GM18511 (cell line): ENCODE results near the gene MIOS.

Experiments
- ATAC-seq: cut with Tn5 transposase; IDR thresholded peaks from one replicate; pipeline ENCODE4 v1.9.1; 2021; ENCODE audit warnings: mild to moderate bottlenecking, moderate library complexity; ENCODE audit not compliant: unreplicated experiment

The MIOS gene

DNA sequence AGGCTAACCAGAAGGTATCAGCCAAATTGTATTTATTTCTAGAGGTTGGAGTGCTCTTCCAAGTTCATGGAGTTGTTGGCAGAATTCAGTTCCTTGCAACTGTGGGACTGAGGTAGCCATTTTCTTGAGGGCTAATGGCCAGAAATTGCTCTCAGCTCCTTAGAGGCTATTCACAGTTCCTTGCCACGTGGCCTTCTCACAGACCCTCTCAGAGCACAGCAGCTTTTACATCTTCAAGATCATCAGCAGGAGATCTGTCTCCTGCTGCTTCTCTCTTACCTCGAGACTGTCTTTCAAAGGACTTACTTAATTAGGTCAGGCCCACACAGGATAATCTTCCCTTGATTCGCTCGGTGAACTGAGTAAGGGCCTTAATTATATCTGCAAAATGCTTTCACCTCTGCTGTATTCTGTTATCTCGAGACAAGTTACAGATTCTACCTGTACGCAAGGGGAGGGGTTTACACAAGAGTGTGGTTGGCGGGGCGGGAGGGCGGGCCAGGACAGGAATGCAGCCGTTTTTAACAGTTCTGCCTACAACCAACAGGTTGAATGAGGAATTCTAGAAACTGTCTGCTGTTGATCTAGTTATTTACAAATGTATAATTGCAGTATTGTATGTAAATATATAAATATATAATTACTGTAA, 15.0 kb downstream of the MIOS start:
- no peak for ATAC-seq

DNA sequence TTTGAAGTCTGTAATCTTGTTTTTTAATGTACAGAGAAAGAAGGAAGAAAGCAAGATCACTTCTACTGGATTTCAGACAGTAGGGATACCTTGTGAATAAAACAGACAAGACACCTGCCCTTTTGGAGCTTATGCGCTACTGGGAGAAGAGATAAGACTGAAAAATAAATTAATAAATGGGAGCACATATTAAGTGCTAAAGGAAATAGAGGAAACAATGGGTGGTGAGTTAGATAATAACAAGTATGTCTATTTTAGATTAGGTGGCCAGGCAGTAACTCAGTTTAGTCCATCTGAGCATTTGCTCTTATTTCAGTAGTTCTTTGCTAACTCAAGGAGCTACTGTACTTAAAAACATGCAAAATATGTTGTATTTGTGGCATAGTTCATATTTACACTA, 15.9 kb downstream of the MIOS start:
- ATAC-seq = no peak

DNA sequence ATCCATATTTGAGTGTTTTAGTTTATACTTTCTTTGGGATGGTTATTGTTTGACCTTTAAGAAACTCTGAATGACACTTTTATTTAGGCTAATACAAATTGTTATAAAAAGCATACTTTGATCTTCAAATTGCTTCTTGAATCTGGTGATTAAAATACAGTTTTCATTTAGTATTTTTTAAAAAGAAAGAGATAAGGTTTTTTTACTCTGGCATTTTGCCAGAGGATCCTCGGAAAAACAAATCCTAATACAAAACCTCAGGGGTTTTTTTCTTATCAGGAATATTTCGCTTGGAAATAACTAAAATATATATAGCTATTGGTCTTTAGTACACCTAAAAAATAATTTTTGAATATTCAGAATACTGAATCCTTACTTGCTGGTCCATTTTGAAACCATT, 17.0 kb downstream of the MIOS start:
- ATAC-seq = no peak

DNA sequence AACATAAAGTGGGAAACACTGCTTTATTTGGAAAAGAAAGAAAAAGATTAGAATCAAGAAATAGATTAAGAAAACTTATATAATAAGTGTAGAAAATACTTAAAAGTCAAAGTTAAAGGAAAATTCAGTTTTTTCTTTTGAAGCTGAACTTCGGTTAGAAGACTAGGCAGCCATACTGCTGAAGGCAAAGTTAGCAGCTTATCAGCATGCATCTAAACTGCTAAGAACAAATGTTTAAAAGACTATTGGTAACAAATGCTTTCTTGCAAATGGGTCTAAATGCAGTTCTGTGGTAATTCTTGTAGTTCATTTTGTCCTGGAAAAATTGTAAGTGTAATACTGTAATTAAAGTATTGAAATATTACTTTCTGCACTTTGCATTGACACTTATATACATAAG, 18.0 kb downstream of the MIOS start:
- ATAC-seq = no peak

DNA sequence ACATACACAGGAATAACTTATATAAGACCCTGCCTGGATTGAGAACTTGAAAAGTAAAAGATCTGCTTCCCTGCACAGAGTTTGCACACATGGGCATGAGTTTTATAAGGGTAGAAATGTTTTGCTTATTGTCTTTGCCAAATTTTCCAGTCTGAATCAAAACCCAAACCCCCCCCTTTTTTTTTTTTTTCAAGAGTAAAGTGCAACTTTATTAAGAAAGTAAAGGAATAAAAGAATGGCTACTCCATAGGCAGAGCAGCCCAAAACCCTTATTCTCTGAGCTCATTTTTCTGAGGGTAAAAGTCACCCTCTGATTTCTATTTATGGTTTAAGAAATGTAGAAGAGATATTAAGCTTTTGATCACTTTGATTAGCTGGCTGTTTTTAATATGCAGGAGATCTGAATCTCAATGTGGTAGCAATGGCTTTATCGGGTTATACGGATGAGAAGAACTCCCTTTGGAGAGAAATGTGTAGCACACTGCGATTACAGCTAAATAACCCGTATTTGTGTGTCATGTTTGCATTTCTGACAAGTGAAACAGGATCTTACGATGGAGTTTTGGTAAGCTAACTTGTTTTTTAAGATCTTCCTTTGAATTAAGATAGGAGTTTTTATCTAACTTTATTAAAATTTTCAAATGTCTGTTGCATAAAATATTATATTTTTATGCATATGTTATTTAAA, 18.7 kb downstream of the MIOS start:
- no peak for ATAC-seq

DNA sequence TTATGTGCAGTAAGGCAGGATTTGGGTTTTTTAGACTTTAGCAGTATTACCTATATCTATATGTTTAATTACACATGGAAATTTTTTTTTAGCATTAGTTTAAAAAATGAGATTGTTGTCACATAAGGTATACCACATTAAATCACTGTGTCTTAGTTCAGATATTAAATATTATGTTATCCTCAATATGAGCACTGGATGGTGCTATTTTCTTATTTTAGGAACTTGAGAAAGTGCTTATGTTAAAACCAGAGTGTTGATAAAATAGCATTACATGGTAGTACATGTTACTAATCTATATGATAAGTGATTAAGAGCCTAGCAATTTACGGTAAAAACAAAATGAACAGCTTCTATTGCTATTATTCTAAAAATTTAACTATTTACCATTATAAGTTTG, 28.8 kb downstream of the MIOS start:
- no peak for ATAC-seq

DNA sequence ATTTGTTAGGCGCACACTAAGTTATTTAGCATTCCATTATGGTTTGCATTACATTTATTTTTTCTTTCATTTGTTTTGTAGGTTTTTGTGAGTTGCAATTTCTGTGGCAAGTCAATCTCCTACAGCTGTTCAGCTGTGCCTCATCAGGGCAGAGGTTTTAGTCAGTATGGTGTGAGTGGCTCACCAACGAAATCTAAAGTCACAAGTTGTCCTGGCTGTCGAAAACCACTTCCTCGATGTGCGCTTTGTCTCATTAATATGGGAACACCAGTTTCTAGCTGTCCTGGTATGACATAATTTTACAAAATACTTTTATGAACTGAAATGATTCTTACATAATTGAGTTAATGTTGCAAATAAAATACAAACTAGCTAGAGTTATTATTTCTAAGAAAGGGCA, 29.5 kb downstream of the MIOS start:
- ATAC-seq = no peak

DNA sequence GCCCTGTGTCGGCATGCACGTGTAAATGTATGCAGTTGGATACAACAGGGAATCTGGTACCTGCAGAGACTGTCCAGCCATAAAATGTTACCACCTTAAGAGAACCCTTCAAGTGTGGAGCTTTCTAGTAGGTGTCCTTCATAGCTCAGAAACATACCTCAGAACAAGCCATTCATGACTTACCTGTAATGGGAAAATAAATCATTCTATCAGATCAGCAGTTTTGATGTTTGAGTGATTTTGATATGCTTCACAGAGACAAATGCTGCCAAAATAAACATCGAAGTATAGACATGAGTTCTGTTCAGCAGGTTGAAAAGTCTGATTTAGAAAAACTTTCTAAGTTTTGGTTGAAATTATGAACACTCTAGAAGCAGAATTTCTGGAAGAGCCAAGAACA, 40.3 kb downstream of the MIOS start:
- ATAC-seq = no peak

DNA sequence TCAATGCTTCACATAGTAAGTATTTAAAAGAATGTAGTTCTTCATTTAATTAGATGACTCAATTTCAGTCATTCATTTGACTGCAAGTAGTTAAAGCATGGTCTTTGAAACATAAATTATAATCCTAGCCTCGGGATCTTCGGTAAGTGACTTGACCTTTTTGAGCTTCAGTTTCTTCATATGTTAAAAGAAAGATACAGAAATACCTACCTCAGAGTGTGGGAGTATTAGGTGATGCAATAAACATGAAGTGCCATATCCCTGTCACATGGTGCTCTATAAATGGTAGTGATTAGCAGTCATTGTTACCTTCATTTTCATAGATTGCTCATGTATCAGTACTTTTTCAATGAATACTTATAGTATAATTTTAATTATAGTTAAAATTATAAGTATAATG, 42.6 kb downstream of the MIOS start:
- no peak for ATAC-seq

DNA sequence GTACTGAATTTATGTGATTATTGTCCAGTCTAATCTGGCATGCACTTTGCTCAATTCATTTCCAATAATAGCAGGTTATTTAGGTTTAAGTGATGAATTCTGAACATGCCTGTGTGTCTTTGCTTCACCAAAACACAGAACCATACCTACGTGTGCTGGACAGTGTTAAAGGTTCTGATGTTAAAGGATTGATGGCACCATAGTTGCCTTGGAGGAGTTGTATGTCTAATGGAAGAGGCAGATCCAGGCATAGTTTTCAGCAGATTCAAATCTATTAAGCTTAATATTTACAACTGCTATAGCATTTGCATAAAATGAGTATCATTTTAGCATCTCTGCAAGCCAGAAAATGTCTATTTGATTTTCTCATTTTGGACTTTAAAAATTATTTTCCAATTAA, 45.8 kb downstream of the MIOS start:
- ATAC-seq = no peak

DNA sequence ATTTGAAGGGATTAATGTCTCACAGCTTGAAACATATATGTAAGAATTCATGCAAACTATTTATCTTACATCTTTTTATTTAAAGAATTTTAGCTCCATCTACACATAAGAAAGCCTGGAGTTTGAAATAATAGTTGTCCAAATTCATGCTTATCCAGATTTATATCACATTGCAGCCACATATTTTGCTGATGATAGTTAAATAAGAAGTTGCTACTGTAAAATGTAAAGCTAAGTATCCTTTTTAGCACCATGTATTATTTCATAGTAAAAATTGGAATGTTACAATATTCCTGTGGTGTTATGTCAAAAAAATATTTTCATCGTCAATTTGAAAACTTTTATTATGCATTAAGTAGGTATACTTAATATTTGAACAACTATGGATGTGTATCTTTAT, 46.5 kb downstream of the MIOS start:
- ATAC-seq = no peak

DNA sequence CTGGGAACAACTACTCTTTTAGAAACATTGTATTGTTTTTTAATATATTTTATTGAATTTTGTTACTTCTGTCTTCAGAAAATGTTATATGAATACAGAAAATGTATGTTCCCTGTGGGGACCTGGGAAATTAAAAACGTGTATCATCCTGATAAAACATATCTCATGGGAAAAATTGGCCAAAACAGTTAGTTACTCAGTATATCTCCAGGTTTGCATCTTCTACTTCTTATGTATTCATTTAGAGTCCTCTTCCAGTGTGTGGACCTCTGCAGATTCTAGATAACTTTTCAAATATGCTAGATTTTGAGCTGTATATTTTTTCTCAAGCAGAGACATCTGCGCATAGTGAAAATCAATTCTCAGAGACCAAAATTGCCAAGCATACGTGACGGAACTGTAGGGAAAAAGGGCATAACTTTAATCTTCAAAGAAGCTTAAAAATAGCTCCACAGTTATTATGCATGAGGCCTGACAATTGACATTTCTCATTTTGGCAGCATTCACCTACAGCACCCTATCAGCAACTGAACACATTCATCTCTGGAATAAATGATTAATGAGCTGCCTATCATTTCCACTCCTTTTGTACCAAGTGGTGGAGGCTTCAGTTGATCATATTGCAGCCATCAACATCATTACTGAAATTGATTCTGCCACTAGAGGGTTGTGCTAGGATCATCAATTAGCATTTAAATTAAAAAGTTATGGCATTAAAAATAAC, 47.5 kb downstream of the MIOS start:
- ATAC-seq = no peak

DNA sequence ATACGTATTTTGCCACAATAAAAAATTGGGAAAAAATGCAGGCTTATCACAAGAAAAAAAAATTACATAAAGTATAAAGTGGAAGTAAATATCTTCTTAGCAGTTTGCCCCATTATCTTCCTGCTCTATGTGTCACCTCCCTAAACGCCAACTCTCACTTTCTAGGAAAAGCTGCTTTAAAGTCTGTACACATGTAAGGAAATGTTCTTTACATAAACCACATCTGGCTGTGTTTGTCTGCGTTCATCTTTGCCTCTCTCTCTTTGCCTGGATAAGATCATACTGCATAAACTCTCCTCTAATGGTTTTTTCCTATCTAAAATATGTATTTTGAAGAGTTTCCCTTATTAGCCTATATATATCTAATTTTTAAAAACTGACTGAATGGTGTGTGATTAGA, 50.9 kb downstream of the MIOS start:
- no peak for ATAC-seq

DNA sequence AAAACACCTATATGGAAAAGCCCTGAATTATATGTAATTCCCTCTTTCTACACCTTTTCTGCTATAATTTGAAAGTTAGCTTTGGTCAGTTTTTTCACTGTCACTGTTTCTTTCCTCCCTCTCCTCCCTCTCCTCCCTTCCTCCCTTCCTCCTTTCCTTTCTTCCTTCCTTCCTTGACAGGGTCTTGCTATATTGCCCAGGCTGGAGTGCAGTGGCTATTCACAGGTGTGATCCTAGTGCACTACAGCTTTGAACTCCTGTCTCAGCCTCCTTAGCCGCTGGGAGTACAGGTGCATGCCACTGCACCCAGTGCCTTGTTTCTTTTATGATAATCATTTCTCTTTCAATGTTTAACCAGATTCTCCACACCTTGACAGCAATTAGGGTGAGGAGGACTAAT, 51.7 kb downstream of the MIOS start:
- no peak for ATAC-seq

DNA sequence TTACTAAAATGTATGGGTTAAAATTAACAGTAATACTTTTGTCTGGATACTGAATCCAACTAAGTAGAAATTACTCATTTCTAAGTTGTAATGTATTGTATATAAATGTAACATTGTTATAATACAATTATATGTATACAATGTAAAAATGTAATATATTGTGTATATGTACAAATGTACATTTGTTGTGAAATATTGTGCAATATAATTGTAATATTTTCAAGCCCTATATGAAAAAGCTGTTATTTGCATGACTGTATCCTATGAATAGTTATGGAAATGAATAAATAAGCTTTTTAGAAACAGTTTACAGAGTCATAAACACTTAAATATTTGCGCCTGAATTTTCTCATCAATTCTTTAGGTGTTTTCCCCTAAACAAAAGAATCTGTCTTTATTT, 53.6 kb downstream of the MIOS start:
- ATAC-seq = no peak

DNA sequence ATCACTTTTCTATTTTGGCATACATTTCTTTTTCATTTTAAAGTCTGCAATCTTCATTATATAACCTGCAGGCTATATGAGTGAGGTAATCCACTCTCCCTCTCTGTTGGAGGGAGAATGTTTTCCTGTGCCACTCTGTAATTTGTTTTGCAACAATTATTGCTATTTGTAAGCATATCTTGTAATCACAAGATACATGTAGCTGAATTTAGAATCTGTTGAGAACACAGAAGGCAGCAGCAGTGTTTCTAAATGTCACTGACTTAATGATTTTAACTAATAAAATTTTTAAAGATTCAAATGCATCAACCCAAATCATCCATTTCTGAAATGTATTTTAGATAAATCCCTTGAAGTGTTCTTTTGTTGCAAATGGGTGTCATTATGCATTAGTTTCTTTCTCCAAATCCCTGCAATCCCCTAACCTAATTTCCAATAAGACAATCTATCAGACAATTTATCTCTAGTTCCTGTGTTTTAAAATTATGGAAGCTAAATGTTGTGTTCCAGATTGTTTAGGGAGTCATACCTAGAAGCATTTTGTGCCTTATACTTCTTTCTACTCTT, 54.0 kb downstream of the MIOS start:
- ATAC-seq = no peak

DNA sequence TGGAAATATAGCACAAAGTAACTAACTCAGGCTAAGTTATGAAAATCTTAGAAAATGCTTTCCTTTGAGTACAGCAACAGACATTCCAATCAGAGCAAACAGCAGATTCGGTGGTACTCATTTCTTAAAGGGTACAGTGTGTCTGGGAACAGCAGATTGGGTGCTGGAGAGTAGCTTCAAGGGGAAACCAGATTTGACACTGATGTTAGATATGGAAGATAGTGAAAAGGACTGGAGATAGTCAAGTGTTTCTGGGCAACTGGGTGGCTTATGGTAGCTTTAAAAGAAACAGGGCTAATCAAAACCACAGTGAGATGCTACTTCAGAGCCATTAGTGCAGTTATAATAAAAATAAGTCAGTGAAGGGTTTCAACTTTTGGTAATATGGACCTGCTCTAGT, 61.8 kb downstream of the MIOS start:
- no peak for ATAC-seq

DNA sequence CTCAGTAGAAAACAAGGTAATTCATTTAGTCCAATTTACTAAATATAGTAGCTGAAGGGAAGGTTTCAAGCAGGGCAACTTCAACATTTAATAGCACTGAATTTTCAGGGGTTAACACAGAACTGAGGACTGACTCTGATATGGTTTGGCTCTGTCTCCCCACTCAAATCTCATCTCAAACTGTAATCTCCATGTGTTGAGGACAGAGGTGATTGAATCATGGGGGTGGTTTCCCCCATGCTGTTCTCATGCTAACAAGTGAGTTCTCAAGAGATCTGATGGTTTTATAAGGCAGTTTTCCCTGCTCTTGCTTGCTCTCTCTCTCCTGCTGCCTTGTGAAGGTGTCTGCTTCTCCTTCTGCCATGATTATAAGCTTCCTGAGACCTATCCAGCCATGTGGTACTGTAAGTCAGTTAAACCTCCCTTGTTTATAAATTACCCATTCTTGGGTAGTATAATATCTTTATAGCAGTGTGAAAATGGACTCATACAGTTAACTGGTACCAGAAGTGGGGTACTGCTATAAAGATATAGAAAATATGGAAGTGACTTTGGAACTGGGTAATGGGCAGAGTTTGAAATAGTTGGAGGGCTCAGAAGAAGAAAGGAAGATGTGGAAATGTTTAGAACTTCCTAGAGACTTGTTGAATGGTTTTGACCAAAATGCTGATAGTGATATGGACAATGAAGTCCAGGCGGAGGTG, 64.1 kb downstream of the MIOS start:
- no peak for ATAC-seq

DNA sequence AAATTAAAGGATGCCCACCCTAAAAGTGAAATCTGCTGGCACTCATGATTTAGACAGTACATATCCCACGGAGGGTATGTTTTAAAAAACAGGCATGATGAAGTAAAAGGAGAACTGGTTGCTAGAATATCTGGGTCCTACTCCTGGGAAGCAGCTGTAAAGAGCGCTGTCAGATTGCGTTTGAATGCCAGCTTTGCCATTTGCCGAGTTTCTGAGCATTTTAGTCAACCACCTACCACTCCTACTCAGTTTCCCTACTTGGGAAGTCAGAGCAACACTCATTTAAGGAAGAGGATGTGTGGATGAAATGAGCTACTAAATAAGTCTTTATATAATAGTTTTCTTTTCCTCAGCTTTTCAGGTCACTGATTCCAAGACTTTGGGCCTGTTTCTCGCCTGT, 72.7 kb downstream of the MIOS start:
- ATAC-seq = no peak

DNA sequence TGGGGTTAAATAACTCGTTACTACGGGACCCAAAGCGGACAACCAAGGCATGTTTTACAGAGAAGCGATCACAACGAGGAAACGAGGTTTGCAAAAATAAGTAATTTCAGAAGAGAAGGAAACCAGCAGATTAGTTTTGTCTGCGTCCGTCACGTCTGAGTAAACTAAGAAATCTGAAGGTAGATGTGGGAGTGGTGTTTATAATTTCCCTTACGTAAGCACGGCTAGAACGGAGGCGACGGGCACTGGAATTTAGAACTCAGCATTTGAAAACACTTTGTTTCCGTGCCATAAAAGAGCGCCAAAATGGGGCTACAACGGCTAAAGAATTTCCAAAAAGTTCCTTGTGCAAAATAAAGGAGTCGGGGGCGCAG, 73.2 kb downstream of the MIOS start:
- peak; percentile 13 for ATAC-seq
